Activated naive CD4-positive, alpha-beta T cell treated with Interleukin-2 at 50 U/mL for 16 hours (primary cell): ENCODE data around the gene ADSS1.

Source experiments
- DNase-seq: peaks from one replicate; pipeline ENCODE4 v3.0.0-alpha.2; 2020

Gene ADSS1

GRCh38 chr14:104700225-104700651 is 23.8 kb upstream of the ADSS1 start:
- no peak for DNase-seq

- no peak for DNase-seq
These were observed 23.2 kb upstream of the ADSS1 start for GRCh38 chr14:104700747-104701217.

DNA sequence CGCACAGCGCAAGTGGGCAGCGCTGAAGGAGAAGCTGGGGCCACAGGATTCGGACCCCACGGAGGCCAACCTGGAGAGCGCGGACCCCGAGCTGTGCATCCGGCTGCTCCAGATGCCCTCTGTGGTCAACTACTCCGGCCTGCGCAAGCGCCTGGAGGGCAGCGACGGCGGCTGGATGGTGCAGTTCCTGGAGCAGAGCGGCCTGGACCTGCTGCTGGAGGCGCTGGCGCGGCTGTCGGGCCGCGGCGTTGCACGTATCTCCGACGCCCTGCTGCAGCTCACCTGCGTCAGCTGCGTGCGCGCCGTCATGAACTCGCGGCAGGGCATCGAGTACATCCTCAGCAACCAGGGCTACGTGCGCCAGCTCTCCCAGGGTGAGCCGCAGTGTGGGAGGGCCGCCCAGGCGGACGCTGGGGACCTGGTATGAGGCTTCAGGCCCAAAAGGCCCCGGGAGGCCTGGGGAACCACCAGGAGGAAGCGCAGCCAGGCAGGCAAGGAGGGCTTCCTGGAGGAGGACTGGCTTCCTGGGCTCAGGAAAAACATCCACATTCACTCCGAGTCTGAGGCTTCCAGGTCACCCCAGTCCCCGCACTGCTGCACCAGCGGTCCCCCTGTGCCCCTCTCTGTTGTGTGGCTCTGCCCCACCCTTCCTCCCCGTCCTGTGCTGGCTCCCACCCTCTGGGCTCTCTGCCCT is 22.5 kb upstream of the ADSS1 start:
- no peak for DNase-seq

- DNase-seq, result no peak
These were observed 21.9 kb upstream of the ADSS1 start for GRCh38 chr14:104702106-104702505.

- no peak for DNase-seq
These were observed 21.4 kb upstream of the ADSS1 start for GRCh38 chr14:104702673-104703072.

GRCh38 chr14:104703269-104703668 is 20.8 kb upstream of the ADSS1 start:
- no peak for DNase-seq

- no peak for DNase-seq
These were observed 19.8 kb upstream of the ADSS1 start for GRCh38 chr14:104704252-104704651.

- DNase-seq, result no peak
These were observed 18.5 kb upstream of the ADSS1 start for GRCh38 chr14:104705340-104706047.

DNA sequence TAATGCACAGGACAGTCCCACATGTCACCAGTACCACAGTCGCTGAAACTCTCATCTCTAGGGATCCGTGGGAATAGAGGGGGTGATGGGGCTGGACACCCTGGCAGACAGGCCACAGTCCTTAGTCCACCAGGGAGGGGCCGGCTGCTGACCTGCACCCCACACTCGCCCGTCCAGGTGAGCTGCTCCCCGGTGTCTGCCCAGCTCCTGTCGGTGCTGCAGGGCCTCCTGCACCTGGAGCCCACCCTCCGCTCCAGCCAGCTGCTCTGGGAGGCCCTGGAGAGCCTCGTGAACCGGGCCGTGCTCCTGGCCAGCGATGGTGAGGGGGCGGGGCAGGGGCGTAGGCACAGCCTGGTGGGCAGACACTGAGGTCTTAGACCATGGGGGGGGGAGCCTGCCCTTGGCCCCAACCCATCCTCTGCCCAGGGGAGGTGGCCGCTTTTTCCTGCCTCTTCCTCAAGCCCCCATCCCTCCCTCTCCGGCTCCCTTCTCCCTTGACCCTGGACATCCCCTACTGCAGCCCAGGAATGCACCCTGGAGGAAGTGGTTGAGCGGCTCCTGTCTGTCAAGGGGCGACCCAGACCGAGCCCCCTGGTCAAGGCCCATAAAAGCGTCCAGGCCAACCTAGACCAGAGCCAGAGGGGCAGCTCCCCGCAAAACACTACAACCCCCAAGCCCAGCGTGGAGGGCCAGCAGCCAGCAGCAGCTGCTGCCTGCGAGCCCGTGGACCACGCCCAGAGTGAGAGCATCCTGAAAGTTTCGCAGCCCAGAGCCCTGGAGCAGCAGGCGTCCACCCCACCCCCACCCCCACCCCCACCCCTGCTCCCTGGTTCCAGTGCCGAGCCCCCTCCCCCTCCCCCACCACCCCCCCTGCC is 17.1 kb upstream of the ADSS1 start:
- DNase-seq, result no peak

DNA sequence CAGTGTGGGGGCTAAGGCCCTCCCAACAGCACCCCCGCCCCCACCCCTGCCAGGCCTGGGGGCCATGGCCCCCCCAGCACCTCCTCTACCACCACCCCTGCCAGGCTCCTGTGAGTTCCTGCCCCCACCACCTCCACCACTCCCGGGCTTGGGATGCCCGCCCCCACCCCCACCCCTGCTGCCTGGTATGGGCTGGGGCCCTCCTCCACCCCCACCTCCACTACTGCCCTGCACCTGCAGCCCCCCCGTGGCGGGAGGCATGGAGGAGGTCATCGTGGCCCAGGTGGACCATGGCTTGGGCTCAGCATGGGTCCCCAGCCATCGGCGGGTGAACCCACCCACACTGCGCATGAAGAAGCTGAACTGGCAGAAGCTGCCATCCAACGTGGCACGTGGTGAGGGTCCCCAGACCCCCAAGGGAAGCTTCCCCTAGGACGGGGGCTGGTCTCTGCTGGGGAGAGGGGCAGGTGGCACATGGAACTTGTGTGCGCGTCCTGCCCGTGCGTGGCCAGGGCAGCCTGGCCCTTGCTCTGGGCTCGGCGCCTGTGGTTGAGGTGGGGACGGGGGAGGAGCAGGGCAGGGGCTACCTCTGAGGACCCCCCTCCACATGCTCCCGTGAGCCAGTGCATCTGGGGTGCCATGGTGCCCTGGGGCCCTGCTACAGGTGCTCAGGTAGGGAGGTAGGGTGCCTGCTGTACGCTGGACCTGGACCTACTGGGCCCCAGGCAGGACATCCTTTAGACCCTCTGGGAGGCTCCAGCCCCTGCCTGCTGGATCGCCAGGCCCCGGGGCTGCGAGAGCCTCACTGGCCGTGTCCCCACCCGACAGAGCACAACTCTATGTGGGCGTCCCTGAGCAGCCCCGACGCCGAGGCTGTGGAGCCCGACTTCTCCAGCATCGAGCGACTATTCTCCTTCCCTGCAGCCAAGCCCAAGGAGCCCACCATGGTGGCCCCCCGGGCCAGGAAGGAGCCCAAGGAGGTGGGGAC is 16.1 kb upstream of the ADSS1 start:
- no peak for DNase-seq

GRCh38 chr14:104708606-104709268 is 15.3 kb upstream of the ADSS1 start:
- peak; percentile 76 for DNase-seq

DNA sequence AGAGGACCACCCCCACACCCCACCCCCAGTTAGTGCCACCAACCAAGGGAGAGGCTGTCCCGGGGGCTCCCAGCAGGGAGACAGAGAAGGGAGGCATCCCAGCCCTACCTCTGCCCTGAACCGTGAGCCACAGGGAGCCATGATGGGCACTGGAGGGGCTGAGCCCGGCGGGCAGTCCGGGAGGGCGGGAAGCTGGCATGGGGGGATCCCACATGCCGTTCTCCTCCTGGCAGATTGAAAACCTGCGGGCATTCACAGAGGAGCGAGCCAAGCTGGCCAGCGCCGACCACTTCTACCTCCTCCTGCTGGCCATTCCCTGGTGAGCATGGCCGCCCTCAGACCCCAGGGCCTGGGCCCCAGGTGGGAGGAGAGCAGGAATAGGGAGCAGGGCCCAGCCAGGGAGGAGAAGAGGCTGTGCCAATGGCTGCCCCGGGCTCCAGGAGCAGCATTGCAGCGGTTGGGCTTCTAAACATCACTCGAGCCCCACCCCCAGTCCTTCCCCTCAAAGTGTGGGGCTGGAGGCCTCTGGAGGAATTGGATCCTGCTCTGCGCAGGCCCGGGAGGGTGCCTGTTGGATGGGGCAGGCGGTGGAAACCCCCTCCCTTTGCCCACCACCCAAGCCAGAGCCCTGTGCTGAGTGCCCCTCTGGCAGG is 14.5 kb upstream of the ADSS1 start:
- DNase-seq, result no peak

GRCh38 chr14:104710071-104710735 is 13.8 kb upstream of the ADSS1 start:
- DNase-seq, result no peak

GRCh38 chr14:104712881-104713734 is 10.9 kb upstream of the ADSS1 start:
- no peak for DNase-seq

DNA sequence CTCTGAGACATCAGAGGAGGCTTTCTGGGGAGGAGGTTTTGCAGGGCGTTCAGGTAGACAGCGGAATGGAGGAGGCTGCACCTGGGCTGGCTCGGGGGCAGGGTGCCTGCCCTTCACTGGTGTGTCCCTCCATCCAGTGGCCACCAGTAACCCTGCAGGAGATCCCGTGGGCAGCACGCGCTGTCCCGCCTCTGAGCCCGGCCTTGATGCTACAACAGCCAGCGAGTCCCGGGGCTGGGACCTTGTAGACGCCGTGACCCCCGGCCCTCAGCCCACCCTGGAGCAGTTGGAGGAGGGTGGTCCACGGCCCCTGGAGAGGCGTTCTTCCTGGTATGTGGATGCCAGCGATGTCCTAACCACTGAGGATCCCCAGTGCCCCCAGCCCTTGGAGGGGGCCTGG is 10.0 kb upstream of the ADSS1 start:
- DNase-seq, result no peak

- no peak for DNase-seq
These were observed 9.3 kb upstream of the ADSS1 start for GRCh38 chr14:104714681-104715080.

GRCh38 chr14:104715416-104715815 is 8.6 kb upstream of the ADSS1 start:
- no peak for DNase-seq

GRCh38 chr14:104715871-104716270 is 8.2 kb upstream of the ADSS1 start:
- no peak for DNase-seq

DNA sequence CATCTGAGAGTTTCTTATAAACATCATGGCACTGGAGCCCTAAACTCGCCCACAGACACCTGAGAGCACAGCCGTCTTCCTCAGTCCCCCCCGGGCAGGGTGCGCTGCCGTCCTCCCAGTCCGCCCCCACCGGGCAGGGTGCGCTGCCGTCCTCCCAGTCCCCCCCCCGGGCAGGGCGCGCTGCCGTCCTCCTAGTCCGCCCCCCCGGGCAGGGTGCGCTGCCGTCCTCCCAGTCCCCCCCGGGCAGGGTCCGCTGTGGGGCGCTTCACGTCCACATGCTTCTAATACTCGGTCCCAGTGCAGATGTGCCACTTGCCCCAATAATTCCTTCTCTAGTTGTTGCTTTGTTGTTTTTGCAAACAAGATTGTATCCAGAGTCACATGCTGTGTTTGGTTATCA is 6.9 kb upstream of the ADSS1 start:
- DNase-seq, result no peak

DNA sequence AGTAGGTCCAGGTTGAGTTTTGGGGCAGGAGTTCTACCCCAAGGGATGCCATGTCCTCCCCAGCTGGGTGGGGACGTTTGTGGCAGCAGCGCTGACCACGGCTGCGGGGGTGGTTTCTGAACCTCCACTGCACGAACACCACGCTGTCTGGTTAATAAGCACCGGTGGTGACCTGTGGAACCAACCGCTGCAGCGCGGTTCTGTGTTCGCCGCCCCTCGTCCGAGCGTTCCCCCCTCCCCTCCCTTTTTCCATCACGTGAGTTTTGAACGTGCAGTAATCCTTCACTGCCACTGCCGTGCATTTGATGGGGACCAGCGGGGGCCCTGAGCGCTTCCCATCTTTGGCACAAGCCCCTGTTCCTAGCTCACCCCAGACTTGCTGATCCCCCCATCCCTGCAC is 6.4 kb upstream of the ADSS1 start:
- DNase-seq, result no peak
